Lower leg skin (tissue), 3 donors: Measurements from ENCODE around the gene SNRNP35.
"Not testable (repeated sequence)": the region's sequence is repeated elsewhere in the genome, so short reads cannot be mapped to it uniquely, and the experiment has no call there.

ENCODE experiments used
- POLR2A ChIP-seq, 2 donors: fragments of 450-650 bp; IDR thresholded peaks; one replicate each; pipeline ENCODE4 v1.6.1; 2016 to 2017; ENCODE audit warnings: antibody characterized with exemption in 2 of 2, mild to moderate bottlenecking in 1 of 2, moderate library complexity in 1 of 2
- TF ChIP-seq, protein P1 (sequence below), 3 donors: fragments of 450-650 bp; IDR thresholded peaks; one replicate each; pipeline ENCODE4 v1.5.1; 2016; ENCODE audit warnings: antibody characterized with exemption in 3 of 3, mild to moderate bottlenecking in 3 of 3, moderate library complexity in 2 of 3

GRCh38 chr12:123481251-123481650 is 23.3 kb downstream of the SNRNP35 start:
- TF ChIP-seq POLR2A (IDR thresholded peaks at IDR 0.05): not testable (repeated sequence)
- TF ChIP-seq, protein P1, sequence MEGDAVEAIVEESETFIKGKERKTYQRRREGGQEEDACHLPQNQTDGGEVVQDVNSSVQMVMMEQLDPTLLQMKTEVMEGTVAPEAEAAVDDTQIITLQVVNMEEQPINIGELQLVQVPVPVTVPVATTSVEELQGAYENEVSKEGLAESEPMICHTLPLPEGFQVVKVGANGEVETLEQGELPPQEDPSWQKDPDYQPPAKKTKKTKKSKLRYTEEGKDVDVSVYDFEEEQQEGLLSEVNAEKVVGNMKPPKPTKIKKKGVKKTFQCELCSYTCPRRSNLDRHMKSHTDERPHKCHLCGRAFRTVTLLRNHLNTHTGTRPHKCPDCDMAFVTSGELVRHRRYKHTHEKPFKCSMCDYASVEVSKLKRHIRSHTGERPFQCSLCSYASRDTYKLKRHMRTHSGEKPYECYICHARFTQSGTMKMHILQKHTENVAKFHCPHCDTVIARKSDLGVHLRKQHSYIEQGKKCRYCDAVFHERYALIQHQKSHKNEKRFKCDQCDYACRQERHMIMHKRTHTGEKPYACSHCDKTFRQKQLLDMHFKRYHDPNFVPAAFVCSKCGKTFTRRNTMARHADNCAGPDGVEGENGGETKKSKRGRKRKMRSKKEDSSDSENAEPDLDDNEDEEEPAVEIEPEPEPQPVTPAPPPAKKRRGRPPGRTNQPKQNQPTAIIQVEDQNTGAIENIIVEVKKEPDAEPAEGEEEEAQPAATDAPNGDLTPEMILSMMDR (IDR thresholded peaks at IDR 0.05): not testable (repeated sequence)
